Measurements from ENCODE around the gene KCNN4. TPM values are rescaled to one million over a fixed set of nuclear protein-coding genes. Genes with fewer than 3 reads are reported as not detected.
A peak's percentile ranks its signal among the peaks of the same experiment; 100 is the strongest.
"Not testable (repeated sequence)": the region's sequence is repeated elsewhere in the genome, so short reads cannot be mapped to it uniquely, and the experiment has no call there.

Gene KCNN4
- total and polyA plus RNA-seq, 4 donors: 0.14 to 30.3 (median 0.51) TPM

DNA sequence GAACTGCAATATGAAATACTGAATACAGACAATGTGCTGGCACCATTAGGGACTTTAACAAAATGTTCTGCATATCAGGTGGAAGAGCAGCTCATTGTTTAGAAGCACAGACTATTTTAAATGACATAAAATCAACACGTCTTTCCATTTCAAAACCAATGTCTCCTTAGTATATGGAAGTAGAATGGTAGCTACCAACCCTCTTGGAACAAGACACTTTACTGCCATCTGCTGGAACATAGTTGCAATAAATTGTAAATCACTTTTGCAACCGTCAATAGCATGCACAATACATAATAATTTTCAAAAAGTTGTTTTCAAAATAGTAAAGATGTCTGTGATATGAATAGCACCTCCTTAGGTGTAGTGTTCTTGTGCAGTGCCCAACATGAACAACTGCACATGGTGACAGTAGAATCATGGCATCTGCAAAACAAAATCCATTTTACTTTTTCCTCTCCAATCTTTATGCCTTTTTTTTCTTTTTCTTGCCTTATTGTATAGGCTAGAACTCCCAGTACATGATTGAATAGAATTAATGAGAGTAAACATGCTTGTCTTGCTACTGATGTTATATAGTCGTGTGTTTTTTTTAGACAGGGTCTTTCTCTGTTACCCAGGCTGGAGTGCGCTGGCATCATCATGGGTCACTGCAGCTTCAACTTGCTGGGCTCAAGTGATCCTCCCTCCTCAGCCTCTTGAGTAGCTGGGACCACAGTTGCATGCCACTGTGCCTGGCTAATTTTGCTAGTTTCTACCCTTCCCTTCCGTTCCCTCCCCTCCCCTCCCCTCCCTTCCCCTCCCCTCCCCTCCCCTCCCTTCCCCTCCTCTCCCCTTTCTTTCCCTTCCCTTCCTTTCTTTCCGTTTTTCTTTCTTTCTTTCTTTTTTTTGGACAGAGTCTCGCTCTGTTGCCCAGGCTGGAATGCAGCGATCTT lies 29.3 kb upstream of the KCNN4 start:
- H3K27me3 ChIP-seq (ENCODE audit: control insufficient read depth in 4 of 4, insufficient read depth in 4 of 4, low read length in 3 of 4): no peaks in the 10 kb centered on the region
- no peaks in the 10 kb centered on the region for H3K4me1 ChIP-seq (ENCODE audit: control insufficient read depth in 4 of 4, insufficient read depth in 4 of 4, low read length in 3 of 4)
- no peak for DNase-seq (ENCODE audit: low spot score)
- no peak overlapping the region for H3K27ac ChIP-seq (ENCODE audit: low read depth in 1 of 2, low read length in 2 of 2)
- H3K4me3 ChIP-seq (ENCODE audit: low read depth in 1 of 3, low read length in 3 of 3): no peak overlapping the region
- no peak for TF ChIP-seq RXRA (IDR thresholded peaks at IDR 0.05)
- TF ChIP-seq, protein P1, sequence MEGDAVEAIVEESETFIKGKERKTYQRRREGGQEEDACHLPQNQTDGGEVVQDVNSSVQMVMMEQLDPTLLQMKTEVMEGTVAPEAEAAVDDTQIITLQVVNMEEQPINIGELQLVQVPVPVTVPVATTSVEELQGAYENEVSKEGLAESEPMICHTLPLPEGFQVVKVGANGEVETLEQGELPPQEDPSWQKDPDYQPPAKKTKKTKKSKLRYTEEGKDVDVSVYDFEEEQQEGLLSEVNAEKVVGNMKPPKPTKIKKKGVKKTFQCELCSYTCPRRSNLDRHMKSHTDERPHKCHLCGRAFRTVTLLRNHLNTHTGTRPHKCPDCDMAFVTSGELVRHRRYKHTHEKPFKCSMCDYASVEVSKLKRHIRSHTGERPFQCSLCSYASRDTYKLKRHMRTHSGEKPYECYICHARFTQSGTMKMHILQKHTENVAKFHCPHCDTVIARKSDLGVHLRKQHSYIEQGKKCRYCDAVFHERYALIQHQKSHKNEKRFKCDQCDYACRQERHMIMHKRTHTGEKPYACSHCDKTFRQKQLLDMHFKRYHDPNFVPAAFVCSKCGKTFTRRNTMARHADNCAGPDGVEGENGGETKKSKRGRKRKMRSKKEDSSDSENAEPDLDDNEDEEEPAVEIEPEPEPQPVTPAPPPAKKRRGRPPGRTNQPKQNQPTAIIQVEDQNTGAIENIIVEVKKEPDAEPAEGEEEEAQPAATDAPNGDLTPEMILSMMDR (IDR thresholded peaks at IDR 0.05; ENCODE audit: low read depth, low read length, missing input control): peak; percentile 41
- TF ChIP-seq RAD21 (IDR thresholded peaks at IDR 0.05): peak; percentile 64 to 72
- no peak for TF ChIP-seq YY1 (IDR thresholded peaks at IDR 0.05)
- H3K9me3 ChIP-seq (ENCODE audit: control insufficient read depth in 4 of 4, low read length in 3 of 4): peaks cover 0 to 10% (median 2%) of the 10 kb centered on the region in 4 donors
- 47% methylated on average over 8 of the region's 8 CpGs for WGBS
- H3K9ac ChIP-seq (ENCODE audit: low read depth in 1 of 2, low read length in 2 of 2): no peak overlapping the region
- no peaks in the 10 kb centered on the region for H3K36me3 ChIP-seq (ENCODE audit: control insufficient read depth in 4 of 4, insufficient read depth in 3 of 4, low read depth in 1 of 4, low read length in 3 of 4)

DNA sequence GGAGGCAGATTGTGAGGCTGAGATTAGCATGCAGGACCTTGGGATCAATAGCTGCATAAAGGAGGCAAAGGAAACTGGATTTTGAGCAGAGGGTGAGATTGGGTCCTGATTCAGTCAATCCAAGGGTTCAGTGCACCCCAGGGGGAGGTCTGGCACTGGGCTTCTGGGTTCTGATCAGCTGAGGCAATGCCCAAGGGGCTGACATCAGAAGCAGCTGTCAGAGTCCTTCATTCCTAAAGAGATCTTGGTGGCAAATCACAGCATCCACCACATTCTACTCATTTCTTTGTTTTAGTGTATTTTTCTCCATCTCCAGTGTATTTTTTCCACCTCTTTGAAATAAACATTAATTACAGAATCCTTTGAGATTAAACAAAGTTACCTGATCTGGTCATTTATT lies 26.9 kb upstream of the KCNN4 start:
- Histone ChIP-seq H3K4me3 (ENCODE audit: low read depth in 1 of 3, low read length in 3 of 3) (no peak overlapping the region), H3K36me3 (ENCODE audit: control insufficient read depth in 4 of 4, insufficient read depth in 3 of 4, low read depth in 1 of 4, low read length in 3 of 4) (no peaks in the 10 kb centered on the region), H3K4me1 (ENCODE audit: control insufficient read depth in 4 of 4, insufficient read depth in 4 of 4, low read length in 3 of 4) (no peaks in the 10 kb centered on the region), H3K27me3 (ENCODE audit: control insufficient read depth in 4 of 4, insufficient read depth in 4 of 4, low read length in 3 of 4) (no peaks in the 10 kb centered on the region), H3K9me3 (ENCODE audit: control insufficient read depth in 4 of 4, low read length in 3 of 4) (peaks cover 0 to 8% (median 2%) of the 10 kb centered on the region in 4 donors), H3K27ac (ENCODE audit: low read depth in 1 of 2, low read length in 2 of 2) (no peak overlapping the region), H3K9ac (ENCODE audit: low read depth in 1 of 2, low read length in 2 of 2) (no peak overlapping the region)
- TF ChIP-seq, protein P2, sequence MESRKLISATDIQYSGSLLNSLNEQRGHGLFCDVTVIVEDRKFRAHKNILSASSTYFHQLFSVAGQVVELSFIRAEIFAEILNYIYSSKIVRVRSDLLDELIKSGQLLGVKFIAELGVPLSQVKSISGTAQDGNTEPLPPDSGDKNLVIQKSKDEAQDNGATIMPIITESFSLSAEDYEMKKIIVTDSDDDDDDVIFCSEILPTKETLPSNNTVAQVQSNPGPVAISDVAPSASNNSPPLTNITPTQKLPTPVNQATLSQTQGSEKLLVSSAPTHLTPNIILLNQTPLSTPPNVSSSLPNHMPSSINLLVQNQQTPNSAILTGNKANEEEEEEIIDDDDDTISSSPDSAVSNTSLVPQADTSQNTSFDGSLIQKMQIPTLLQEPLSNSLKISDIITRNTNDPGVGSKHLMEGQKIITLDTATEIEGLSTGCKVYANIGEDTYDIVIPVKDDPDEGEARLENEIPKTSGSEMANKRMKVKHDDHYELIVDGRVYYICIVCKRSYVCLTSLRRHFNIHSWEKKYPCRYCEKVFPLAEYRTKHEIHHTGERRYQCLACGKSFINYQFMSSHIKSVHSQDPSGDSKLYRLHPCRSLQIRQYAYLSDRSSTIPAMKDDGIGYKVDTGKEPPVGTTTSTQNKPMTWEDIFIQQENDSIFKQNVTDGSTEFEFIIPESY (IDR thresholded peaks at IDR 0.05): no peak
- no peak for DNase-seq (ENCODE audit: low spot score)

DNA sequence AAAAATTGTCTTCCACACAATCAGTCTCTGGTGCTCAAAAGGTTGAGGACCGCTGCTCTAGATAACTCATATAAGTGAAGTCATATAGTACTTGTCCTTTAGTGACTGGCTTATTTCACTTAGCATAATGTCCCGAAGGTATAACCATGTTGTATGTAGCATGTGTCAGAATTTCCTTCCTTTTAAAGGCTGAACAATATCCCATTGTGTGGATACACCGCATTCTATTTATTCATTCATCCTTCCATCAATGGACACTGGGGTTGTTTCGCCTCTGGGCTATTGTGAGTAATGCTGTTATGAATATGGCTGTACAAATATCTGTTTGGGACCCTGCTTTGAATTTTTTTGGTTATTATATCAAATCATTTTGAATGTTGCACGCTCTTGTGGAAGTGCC lies 26.1 kb upstream of the KCNN4 start:
- Histone ChIP-seq H3K27me3 (ENCODE audit: control insufficient read depth in 4 of 4, insufficient read depth in 4 of 4, low read length in 3 of 4) (no peaks in the 10 kb centered on the region), H3K4me3 (ENCODE audit: low read depth in 1 of 3, low read length in 3 of 3) (no peak overlapping the region), H3K36me3 (ENCODE audit: control insufficient read depth in 4 of 4, insufficient read depth in 3 of 4, low read depth in 1 of 4, low read length in 3 of 4) (no peaks in the 10 kb centered on the region), H3K27ac (ENCODE audit: low read depth in 1 of 2, low read length in 2 of 2) (no peak overlapping the region), H3K9me3 (ENCODE audit: control insufficient read depth in 4 of 4, low read length in 3 of 4) (peaks cover 0 to 8% (median 2%) of the 10 kb centered on the region in 4 donors), H3K9ac (ENCODE audit: low read depth in 1 of 2, low read length in 2 of 2) (no peak overlapping the region), H3K4me1 (ENCODE audit: control insufficient read depth in 4 of 4, insufficient read depth in 4 of 4, low read length in 3 of 4) (no peaks in the 10 kb centered on the region)
- TF ChIP-seq JUND (IDR thresholded peaks at IDR 0.05) (no peak), RXRA (IDR thresholded peaks at IDR 0.05) (no peak), RAD21 (IDR thresholded peaks at IDR 0.05) (no peak), FOXA1 (IDR thresholded peaks at IDR 0.05) (no peak), EGR1 (IDR thresholded peaks at IDR 0.05; ENCODE audit: low read depth in 2 of 2) (no peak), SP1 (IDR thresholded peaks at IDR 0.05) (no peak)
- TF ChIP-seq, protein P1 (IDR thresholded peaks at IDR 0.05; ENCODE audit: low read depth, low read length, missing input control): no peak
- TF ChIP-seq, protein P3, sequence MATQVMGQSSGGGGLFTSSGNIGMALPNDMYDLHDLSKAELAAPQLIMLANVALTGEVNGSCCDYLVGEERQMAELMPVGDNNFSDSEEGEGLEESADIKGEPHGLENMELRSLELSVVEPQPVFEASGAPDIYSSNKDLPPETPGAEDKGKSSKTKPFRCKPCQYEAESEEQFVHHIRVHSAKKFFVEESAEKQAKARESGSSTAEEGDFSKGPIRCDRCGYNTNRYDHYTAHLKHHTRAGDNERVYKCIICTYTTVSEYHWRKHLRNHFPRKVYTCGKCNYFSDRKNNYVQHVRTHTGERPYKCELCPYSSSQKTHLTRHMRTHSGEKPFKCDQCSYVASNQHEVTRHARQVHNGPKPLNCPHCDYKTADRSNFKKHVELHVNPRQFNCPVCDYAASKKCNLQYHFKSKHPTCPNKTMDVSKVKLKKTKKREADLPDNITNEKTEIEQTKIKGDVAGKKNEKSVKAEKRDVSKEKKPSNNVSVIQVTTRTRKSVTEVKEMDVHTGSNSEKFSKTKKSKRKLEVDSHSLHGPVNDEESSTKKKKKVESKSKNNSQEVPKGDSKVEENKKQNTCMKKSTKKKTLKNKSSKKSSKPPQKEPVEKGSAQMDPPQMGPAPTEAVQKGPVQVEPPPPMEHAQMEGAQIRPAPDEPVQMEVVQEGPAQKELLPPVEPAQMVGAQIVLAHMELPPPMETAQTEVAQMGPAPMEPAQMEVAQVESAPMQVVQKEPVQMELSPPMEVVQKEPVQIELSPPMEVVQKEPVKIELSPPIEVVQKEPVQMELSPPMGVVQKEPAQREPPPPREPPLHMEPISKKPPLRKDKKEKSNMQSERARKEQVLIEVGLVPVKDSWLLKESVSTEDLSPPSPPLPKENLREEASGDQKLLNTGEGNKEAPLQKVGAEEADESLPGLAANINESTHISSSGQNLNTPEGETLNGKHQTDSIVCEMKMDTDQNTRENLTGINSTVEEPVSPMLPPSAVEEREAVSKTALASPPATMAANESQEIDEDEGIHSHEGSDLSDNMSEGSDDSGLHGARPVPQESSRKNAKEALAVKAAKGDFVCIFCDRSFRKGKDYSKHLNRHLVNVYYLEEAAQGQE (IDR thresholded peaks at IDR 0.05): no peak
- DNase-seq (ENCODE audit: low spot score): no peak
- 74% methylated on average over 5 of the region's 5 CpGs for WGBS

DNA sequence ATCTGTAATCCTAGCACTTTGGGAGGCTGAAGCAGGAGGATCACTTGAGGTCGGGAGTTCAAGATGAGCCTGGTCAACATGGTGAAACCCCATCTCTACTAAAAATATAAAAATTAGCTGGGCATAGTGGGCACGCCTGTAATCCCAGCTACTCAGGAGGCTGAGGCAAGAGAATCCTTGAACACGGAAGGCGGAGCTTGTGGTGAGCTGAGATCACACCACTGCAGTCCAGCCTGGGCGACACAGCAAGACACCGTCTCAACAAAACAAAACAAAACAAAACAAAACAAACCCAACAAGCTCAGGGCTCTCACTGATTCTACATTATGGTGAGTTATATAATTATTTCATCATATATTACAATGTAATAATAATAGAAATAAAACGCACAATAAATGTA lies 25.6 kb upstream of the KCNN4 start:
- H3K4me1 ChIP-seq (ENCODE audit: control insufficient read depth in 4 of 4, insufficient read depth in 4 of 4, low read length in 3 of 4); H3K4me3 ChIP-seq (ENCODE audit: low read depth in 1 of 3, low read length in 3 of 3); H3K27me3 ChIP-seq (ENCODE audit: control insufficient read depth in 4 of 4, insufficient read depth in 4 of 4, low read length in 3 of 4); H3K9me3 ChIP-seq (ENCODE audit: control insufficient read depth in 4 of 4, low read length in 3 of 4); H3K9ac ChIP-seq (ENCODE audit: low read depth in 1 of 2, low read length in 2 of 2); H3K36me3 ChIP-seq (ENCODE audit: control insufficient read depth in 4 of 4, insufficient read depth in 3 of 4, low read depth in 1 of 4, low read length in 3 of 4); DNase-seq (ENCODE audit: low spot score); H3K27ac ChIP-seq (ENCODE audit: low read depth in 1 of 2, low read length in 2 of 2): not testable (repeated sequence)
- WGBS: 87% methylated on average over 7 of the region's 7 CpGs

Data from liver (tissue), 9 donors.